Esophagus squamous epithelium (tissue), 5 donors: ENCODE measurements around the gene SCN3A. TPM values are rescaled to one million over a fixed set of nuclear protein-coding genes. Genes with fewer than 3 reads are reported as not detected.

Experiments
- DNase-seq: peaks from one replicate; lab custom pipeline; 2025; lab: John Stamatoyannopoulos, UW
- H3K27ac ChIP-seq, 4 donors: fragments of 200-600 bp; sonication (generic); one replicate each; pipeline ENCODE4 v1.5.1; 2016 to 2019; ENCODE audit warnings: mild to moderate bottlenecking in 1 of 4
- H3K27me3 ChIP-seq, 4 donors: fragments of 200-600 bp; sonication (generic); 1 replicate in 3 of 4; 2 replicates in 1 of 4; pipeline versions ENCODE4 v1.5.1 to v1.6.0; 2017 to 2021; ENCODE audit warnings: antibody characterized with exemption in 1 of 4
- H3K36me3 ChIP-seq, 3 donors: fragments of 200-600 bp; sonication (generic); one replicate each; pipeline ENCODE4 v1.5.1; 2016 to 2019
- H3K4me1 ChIP-seq, 3 donors: fragments of 200-600 bp; sonication (generic); one replicate each; pipeline ENCODE4 v1.5.1; 2017 to 2019
- H3K4me3 ChIP-seq, 4 donors: fragments of 200-600 bp; sonication (generic); 1 replicate in 3 of 4; 2 replicates in 1 of 4; pipeline ENCODE4 v1.5.1; 2016 to 2019; ENCODE audit warnings: mild to moderate bottlenecking in 2 of 4, moderate library complexity in 1 of 4
- H3K9me3 ChIP-seq, 3 donors: fragments of 200-600 bp; sonication (generic); one replicate each; pipeline ENCODE4 v1.5.1; 2016 to 2019
- POLR2A ChIP-seq, 4 donors: fragments of 450-650 bp; IDR thresholded peaks; one replicate each; pipeline ENCODE4 v1.6.1; 2017; ENCODE audit warnings: antibody characterized with exemption in 4 of 4, mild to moderate bottlenecking in 4 of 4, moderate library complexity in 3 of 4
- WGBS, 2 donors: methylation state at CpG; one replicate each; pipeline ENCODE4 v1.1.5; 2018; 5-methylcytosine and 5-hydroxymethylcytosine counted together
- intact Hi-C: fragments of 100-400 bp; cut with DNase I; formaldehyde crosslinking; loops from one replicate; pipeline ENCODE4 v1.15.0; 2022
- total RNA-seq, 4 donors: library from RNA; depleted of rRNA; stranded (reverse); fragments of >200 nt; gene quantifications; one replicate each; pipeline ENCODE4 v1.1.0, GENCODE V29; 2016
- TF ChIP-seq, protein P1 (sequence below), 6 experiments: fragments of 450-650 bp in 4 of 6; fragments of 200-600 bp in 2 of 6; sonication (generic) in 2 of 6; IDR thresholded peaks; one replicate each; pipeline ENCODE4 v1.5.1; 2016 to 2019; ENCODE audit warnings: antibody characterized with exemption in 6 of 6, mild to moderate bottlenecking in 4 of 6, moderate library complexity in 4 of 6
- donor health status: DM: yes; HTN: yes; CAD: no.

Gene SCN3A
- total RNA-seq, 4 donors from 2014 or later: 0.08 to 0.83 (median 0.45) TPM

DNA sequence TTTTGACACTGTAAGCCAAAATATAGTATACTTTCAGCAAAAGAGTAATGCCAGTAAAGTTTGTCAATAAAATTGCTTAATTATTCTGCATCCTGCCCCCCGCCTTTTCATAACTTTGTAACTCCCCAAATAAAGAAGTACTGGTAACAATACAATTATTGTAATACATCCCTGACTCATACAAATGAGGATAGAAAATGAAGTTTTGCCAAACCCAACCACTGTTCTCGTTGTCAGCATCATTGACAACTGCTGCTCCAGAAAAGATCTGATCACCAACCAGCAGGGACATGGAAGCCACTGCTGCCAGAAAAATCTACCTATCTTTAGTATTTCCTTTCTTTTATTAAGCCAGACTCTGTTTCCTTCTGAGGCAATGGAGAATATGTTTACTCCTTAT is 27.1 kb downstream of the SCN3A start:
- no peaks in the 10 kb centered on the region for H3K4me1 ChIP-seq
- DNase-seq: no peak
- H3K27ac ChIP-seq: no peak overlapping the region
- intact Hi-C loops: no loop called here
- H3K36me3 ChIP-seq: no peaks in the 10 kb centered on the region
- H3K4me3 ChIP-seq: no peak overlapping the region
- H3K9me3 ChIP-seq: no peaks in the 10 kb centered on the region
- WGBS, 2 donors: 62 to 73% methylated on average over 2 of the region's 2 CpGs
- no peaks in the 10 kb centered on the region for H3K27me3 ChIP-seq
- no peak for TF ChIP-seq POLR2A (IDR thresholded peaks at IDR 0.05)
- TF ChIP-seq, protein P1, sequence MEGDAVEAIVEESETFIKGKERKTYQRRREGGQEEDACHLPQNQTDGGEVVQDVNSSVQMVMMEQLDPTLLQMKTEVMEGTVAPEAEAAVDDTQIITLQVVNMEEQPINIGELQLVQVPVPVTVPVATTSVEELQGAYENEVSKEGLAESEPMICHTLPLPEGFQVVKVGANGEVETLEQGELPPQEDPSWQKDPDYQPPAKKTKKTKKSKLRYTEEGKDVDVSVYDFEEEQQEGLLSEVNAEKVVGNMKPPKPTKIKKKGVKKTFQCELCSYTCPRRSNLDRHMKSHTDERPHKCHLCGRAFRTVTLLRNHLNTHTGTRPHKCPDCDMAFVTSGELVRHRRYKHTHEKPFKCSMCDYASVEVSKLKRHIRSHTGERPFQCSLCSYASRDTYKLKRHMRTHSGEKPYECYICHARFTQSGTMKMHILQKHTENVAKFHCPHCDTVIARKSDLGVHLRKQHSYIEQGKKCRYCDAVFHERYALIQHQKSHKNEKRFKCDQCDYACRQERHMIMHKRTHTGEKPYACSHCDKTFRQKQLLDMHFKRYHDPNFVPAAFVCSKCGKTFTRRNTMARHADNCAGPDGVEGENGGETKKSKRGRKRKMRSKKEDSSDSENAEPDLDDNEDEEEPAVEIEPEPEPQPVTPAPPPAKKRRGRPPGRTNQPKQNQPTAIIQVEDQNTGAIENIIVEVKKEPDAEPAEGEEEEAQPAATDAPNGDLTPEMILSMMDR (IDR thresholded peaks at IDR 0.05): no peak

DNA sequence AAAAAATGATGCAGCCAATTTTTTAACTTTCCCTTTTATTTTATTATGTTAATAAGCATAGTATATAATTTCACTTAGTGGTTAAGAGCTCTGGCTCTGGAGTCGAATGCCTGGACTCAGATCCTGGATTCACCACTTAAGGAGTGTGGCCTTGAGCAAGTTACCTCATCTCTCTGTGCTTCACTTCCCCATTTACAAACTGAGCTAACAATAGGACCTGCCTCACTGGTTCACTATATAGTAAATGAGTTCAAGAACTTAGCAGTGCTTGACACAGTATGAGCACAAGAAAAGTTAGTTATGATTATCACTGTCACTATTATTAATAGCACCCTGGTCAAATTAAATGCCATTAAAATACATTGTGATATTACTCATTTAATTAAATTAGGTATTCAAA is 30.6 kb downstream of the SCN3A start:
- Histone ChIP-seq H3K4me1 (no peaks in the 10 kb centered on the region), H3K27ac (no peak overlapping the region), H3K27me3 (no peaks in the 10 kb centered on the region), H3K9me3 (no peaks in the 10 kb centered on the region), H3K4me3 (no peak overlapping the region), H3K36me3 (no peaks in the 10 kb centered on the region)
- 36 to 53% methylated on average over 1 of the region's 1 CpG for WGBS, 2 donors
- no peak for DNase-seq
- intact Hi-C loops: no loop called here
- TF ChIP-seq POLR2A (IDR thresholded peaks at IDR 0.05): no peak
- TF ChIP-seq, protein P1 (IDR thresholded peaks at IDR 0.05): no peak

DNA sequence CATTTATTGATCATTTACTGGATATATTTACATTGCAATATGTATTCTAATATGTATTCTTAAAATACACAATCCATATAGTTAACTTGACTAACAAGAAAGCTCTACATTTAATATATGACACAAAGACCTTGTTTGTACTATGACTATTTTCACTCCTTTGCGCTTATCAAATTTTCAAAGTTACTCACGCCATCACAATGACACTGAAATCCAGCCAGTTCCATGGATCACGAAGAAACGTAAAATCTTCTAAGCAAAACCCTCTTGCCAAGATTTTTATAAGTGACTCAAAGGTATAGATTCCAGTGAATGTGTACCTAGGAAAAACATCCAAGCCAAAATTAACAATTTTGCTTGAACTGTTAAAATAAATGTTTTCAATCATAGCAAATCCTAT is 39.6 kb downstream of the SCN3A start:
- no peak for DNase-seq
- Histone ChIP-seq H3K9me3 (no peaks in the 10 kb centered on the region), H3K4me1 (no peaks in the 10 kb centered on the region), H3K36me3 (no peaks in the 10 kb centered on the region), H3K27ac (no peak overlapping the region), H3K27me3 (no peaks in the 10 kb centered on the region), H3K4me3 (no peak overlapping the region)
- TF ChIP-seq, protein P1 (IDR thresholded peaks at IDR 0.05): no peak
- no peak for TF ChIP-seq POLR2A (IDR thresholded peaks at IDR 0.05)
- intact Hi-C loops: loop anchor here (10.0 kb wide), 1 partner anchor 79 kb away; no protein-coding TSS in a partner anchor
- 83 to 96% methylated on average over 4 of the region's 4 CpGs for WGBS, 2 donors

DNA sequence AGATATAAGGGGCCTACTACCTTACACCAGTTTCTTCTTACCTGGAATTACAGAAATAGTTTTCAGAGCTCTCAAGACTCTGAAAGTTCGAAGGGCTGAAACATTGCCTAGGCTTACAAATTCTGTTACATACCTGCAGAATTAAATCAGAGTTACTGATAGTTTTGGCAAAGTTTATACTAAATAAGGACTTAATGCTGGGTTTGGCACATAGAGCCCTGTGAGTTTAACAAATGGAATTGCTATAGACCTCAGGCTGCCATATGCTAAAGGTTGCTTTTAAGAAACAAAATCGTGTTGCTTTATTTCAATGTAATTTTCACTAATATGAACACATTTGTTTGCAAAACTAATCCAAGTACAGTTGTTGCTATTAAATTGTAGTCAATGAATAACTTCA is 40.1 kb downstream of the SCN3A start:
- WGBS, 2 donors: 76 to 91% methylated on average over 2 of the region's 2 CpGs
- Histone ChIP-seq H3K27me3 (no peaks in the 10 kb centered on the region), H3K4me1 (no peaks in the 10 kb centered on the region), H3K4me3 (no peak overlapping the region), H3K27ac (no peak overlapping the region), H3K36me3 (no peaks in the 10 kb centered on the region), H3K9me3 (no peaks in the 10 kb centered on the region)
- TF ChIP-seq, protein P1 (IDR thresholded peaks at IDR 0.05): no peak
- TF ChIP-seq POLR2A (IDR thresholded peaks at IDR 0.05): no peak
- intact Hi-C loops: loop anchor here (10.0 kb wide), 1 partner anchor 79 kb away; no protein-coding TSS in a partner anchor
- DNase-seq: no peak

DNA sequence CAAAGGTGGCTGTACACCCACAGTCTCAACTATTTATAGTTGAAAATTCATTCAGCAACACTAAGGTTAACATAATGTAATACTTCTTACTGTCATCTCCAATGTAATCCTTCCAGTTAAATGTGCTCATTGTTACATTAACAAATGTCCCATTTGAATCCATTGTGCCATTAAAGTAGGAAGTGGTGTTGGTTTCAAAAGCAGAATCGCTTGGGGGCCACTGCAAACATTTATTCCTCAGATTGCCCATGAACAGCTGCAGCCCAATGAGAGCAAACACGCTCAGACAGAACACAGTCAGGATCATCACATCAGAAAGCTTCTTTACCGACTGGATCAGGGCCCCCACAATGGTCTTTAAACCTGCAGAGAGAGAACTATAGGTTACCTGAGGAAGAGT is 41.4 kb downstream of the SCN3A start:
- Histone ChIP-seq H3K4me3 (no peak overlapping the region), H3K36me3 (no peaks in the 10 kb centered on the region), H3K9me3 (no peaks in the 10 kb centered on the region), H3K27ac (no peak overlapping the region), H3K4me1 (no peaks in the 10 kb centered on the region), H3K27me3 (no peaks in the 10 kb centered on the region)
- DNase-seq: no peak
- TF ChIP-seq POLR2A (IDR thresholded peaks at IDR 0.05): no peak
- TF ChIP-seq, protein P1 (IDR thresholded peaks at IDR 0.05): no peak
- WGBS, 2 donors: 64 to 70% methylated on average over 3 of the region's 3 CpGs
- intact Hi-C loops: loop anchor here (10.0 kb wide), 1 partner anchor 78 kb away; no protein-coding TSS in a partner anchor
